HCT116 (cell line): Measurements from ENCODE around the gene POLD2. TPM values are rescaled to one million over a fixed set of nuclear protein-coding genes. Genes with fewer than 3 reads are reported as not detected.

Experiments
- ATAC-seq: fragments of 200-7000 bp; cut with Tn5 transposase; 2 replicates; pipeline ENCODE4 v1.9.1; 2020; ENCODE audit warnings: mild to moderate bottlenecking, moderate library complexity
- BruUV-seq: library from RNA; stranded (reverse); fragments of 400-500 nt; replicated peaks from 2 replicates; lab custom pipeline; 2021; lab: Mats Ljungman, UMichigan
- CTCF ChIA-PET: fragments of 300-600 bp; sonication (Branson Sonifier 250); formaldehyde crosslinking; loops from one replicate; lab custom pipeline; 2021; ENCODE audit warnings: antibody characterized with exemption; lab: Charles Lee
- POLR2A ChIA-PET: fragments of 300-600, 350-600 bp; sonication (Branson Sonifier 250); formaldehyde crosslinking; loops from one replicate; lab custom pipeline; 2021; ENCODE audit warnings: antibody characterized with exemption; lab: Charles Lee
- RAD21 ChIA-PET, 2 experiments: fragments of 300-600 bp; sonication (Branson Sonifier 250); formaldehyde crosslinking; loops; one replicate each; lab custom pipeline; 2023; ENCODE audit warnings: low total read pairs in 2 of 2; ENCODE audit not compliant: uncharacterized antibody in 2 of 2, unreplicated experiment in 2 of 2, low non-redundant PET in 1 of 2; lab: Charles Lee
- DNase-seq: peaks from one replicate; pipeline ENCODE4 v3.0.0-alpha.2; 2010; ENCODE audit warnings: low read depth, low spot score
- H2AFZ ChIP-seq: fragments of 200-600 bp; shearing (Covaris generic), sonication (generic); 2 replicates; pipeline ENCODE4 v1.6.1; 2017; ENCODE audit warnings: low read depth, mixed run types, mixed read lengths, antibody characterized with exemption, low read length; ENCODE audit not compliant: poor library complexity, severe bottlenecking
- H3K27ac ChIP-seq: 2 replicates; pipeline ENCODE4 v1.5.1; 2012; ENCODE audit warnings: low read depth, low read length
- H3K27me3 ChIP-seq: fragments of 200-600 bp; sonication (generic); 2 replicates; pipeline ENCODE4 v1.6.1; 2016; ENCODE audit warnings: mixed run types, low read length, mixed read lengths; ENCODE audit not compliant: insufficient read depth
- H3K36me3 ChIP-seq, 2 experiments: fragments of 200-500 bp in 1 of 2; fragments of 200-600 bp in 1 of 2; sonication (Bioruptor generic) in 1 of 2; sonication (generic) in 1 of 2; 2 replicates each; pipeline versions ENCODE4 v1.5.1 to v1.6.1; 2014 to 2016; ENCODE audit warnings: low read length in 2 of 2, inconsistent platforms in 1 of 2, mixed read lengths in 1 of 2, mixed run types in 1 of 2; ENCODE audit not compliant: insufficient read depth in 2 of 2, control insufficient read depth in 1 of 2
- H3K4me1 ChIP-seq, 2 experiments: fragments of 200-600 bp in 1 of 2; sonication (generic) in 1 of 2; 2 replicates each; pipeline versions ENCODE4 v1.5.1 to v1.6.1; 2012 to 2017; ENCODE audit warnings: low read length in 2 of 2, inconsistent platforms in 1 of 2, mild to moderate bottlenecking in 1 of 2, mixed read lengths in 1 of 2, mixed run types in 1 of 2, moderate library complexity in 1 of 2; ENCODE audit not compliant: insufficient read depth in 2 of 2, control insufficient read depth in 1 of 2
- H3K4me2 ChIP-seq: fragments of 200-600 bp; sonication (generic); 2 replicates; pipeline ENCODE4 v1.6.1; 2017; ENCODE audit warnings: mixed run types, low read length, mixed read lengths
- H3K4me3 ChIP-seq, 2 experiments: fragments of 200-600 bp in 1 of 2; sonication (generic) in 1 of 2; replicated peaks in 1 of 2; 2 replicates each; pipeline ENCODE4 v1.5.1; 2011 to 2016; ENCODE audit warnings: low read length in 2 of 2, control low read depth in 1 of 2, low read depth in 1 of 2, mild to moderate bottlenecking in 1 of 2, mixed read lengths in 1 of 2, mixed run types in 1 of 2
- H3K79me2 ChIP-seq: fragments of 200-600 bp; sonication (generic); 2 replicates; pipeline ENCODE4 v1.6.1; 2017; ENCODE audit warnings: mild to moderate bottlenecking, mixed run types, low read length, moderate library complexity, mixed read lengths; ENCODE audit not compliant: insufficient read depth
- H3K9ac ChIP-seq: fragments of 200-600 bp; sonication (generic); 2 replicates; pipeline ENCODE4 v1.6.1; 2016; ENCODE audit warnings: low read length, mixed read lengths
- H3K9me2 ChIP-seq: fragments of 200-600 bp; sonication (generic), shearing (Covaris generic); 2 replicates; pipeline ENCODE4 v1.6.1; 2017; ENCODE audit warnings: mixed run types, mild to moderate bottlenecking, moderate library complexity; ENCODE audit not compliant: insufficient read depth
- H3K9me3 ChIP-seq, 2 experiments: fragments of 200-500 bp in 1 of 2; fragments of 200-600 bp in 1 of 2; sonication (Bioruptor generic) in 1 of 2; sonication (generic) in 1 of 2; 2 replicates each; pipeline ENCODE4 v1.6.1; 2014 to 2017; ENCODE audit warnings: low read length in 2 of 2, mixed read lengths in 2 of 2, inconsistent platforms in 1 of 2, low read depth in 1 of 2, mild to moderate bottlenecking in 1 of 2, mixed run types in 1 of 2, moderate library complexity in 1 of 2; ENCODE audit not compliant: control insufficient read depth in 1 of 2, insufficient read depth in 1 of 2
- H4K20me1 ChIP-seq: fragments of 200-600 bp; sonication (generic), shearing (Covaris generic); 2 replicates; pipeline ENCODE4 v1.6.1; 2017; ENCODE audit warnings: mixed run types, mild to moderate bottlenecking, moderate library complexity; ENCODE audit not compliant: insufficient read depth
- JUND ChIP-seq: IDR thresholded peaks from 2 replicates; pipeline ENCODE4 v1.6.1; 2012
- POLR2AphosphoS5 ChIP-seq: IDR thresholded peaks from 2 replicates; pipeline ENCODE4 v1.6.1; 2011; ENCODE audit warnings: mild to moderate bottlenecking, low read depth, low read length, moderate library complexity
- RAD21 ChIP-seq: IDR thresholded peaks from 2 replicates; pipeline ENCODE4 v1.6.1; 2012; ENCODE audit warnings: low read depth, mild to moderate bottlenecking
- SIN3A ChIP-seq: IDR thresholded peaks from 2 replicates; pipeline ENCODE4 v1.6.1; 2012; ENCODE audit warnings: low read depth
- YY1 ChIP-seq: IDR thresholded peaks from 2 replicates; pipeline ENCODE4 v1.6.1; 2011; ENCODE audit warnings: low read length, low read depth, moderate library complexity, mild to moderate bottlenecking; ENCODE audit not compliant: insufficient replicate concordance; ENCODE audit errors: extremely low read depth
- intact Hi-C: fragments of 100-400 bp; cut with micrococcal nuclease; formaldehyde crosslinking; loops from 2 replicates; pipeline ENCODE4 v1.10.0; 2022
- total RNA-seq: library from RNA; stranded (reverse); gene quantifications from one replicate; pipeline ENCODE4 v1.2.1, GENCODE V29; 2021; ENCODE audit not compliant: unreplicated experiment
- TF ChIP-seq, protein P1 (sequence below): IDR thresholded peaks from 2 replicates; pipeline ENCODE4 v1.6.1; 2012; ENCODE audit warnings: low read depth
- TF ChIP-seq, protein P2 (sequence below): IDR thresholded peaks from 2 replicates; pipeline ENCODE4 v1.6.1; 2012

Gene POLD2
- total RNA-seq, 1 experiment from 2014 or later: 237 TPM

DNA sequence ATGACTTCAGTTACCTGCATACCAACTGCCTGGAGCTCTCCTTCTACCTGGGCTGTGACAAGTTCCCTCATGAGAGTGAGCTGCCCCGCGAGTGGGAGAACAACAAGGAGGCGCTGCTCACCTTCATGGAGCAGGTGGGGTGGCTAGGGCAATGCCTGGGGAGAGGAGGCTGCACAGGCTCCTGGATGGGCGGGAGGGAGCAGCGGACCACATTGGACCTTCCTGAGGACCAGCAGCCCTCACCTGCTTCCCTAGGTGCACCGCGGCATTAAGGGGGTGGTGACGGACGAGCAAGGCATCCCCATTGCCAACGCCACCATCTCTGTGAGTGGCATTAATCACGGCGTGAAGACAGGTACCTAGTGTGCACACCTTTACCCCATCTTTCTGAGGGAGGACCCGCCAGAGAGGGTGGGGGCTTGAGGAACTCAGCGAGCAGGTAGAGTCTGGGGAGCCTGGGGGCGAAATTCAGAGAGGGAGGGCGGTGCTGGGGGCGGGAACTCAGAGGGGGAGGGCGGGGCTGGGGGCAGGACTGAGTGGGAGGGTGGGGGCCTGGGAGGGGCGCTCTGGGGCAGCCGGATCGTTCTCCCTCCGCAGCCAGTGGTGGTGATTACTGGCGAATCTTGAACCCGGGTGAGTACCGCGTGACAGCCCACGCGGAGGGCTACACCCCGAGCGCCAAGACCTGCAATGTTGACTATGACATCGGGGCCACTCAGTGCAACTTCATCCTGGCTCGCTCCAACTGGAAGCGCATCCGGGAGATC lies 10.2 kb downstream of the POLD2 start:
- H3K36me3 ChIP-seq: peaks cover 11 to 18% of the 10 kb centered on the region in 2 experiments; a peak in 3 of 4 replicates
- H3K4me3 ChIP-seq: no peak overlapping the region
- H3K9me3 ChIP-seq: no peaks in the 10 kb centered on the region
- H3K79me2 ChIP-seq: peaks cover under 1% of the 10 kb centered on the region; the same call in 1 of the 2 replicates
- DNase-seq (no peak), ATAC-seq (peak; percentile 39)
- no peak overlapping the region for H3K4me2 ChIP-seq
- CTCF ChIA-PET: no interaction called here
- H4K20me1 ChIP-seq: no peaks in the 10 kb centered on the region
- TF ChIP-seq, protein P1, sequence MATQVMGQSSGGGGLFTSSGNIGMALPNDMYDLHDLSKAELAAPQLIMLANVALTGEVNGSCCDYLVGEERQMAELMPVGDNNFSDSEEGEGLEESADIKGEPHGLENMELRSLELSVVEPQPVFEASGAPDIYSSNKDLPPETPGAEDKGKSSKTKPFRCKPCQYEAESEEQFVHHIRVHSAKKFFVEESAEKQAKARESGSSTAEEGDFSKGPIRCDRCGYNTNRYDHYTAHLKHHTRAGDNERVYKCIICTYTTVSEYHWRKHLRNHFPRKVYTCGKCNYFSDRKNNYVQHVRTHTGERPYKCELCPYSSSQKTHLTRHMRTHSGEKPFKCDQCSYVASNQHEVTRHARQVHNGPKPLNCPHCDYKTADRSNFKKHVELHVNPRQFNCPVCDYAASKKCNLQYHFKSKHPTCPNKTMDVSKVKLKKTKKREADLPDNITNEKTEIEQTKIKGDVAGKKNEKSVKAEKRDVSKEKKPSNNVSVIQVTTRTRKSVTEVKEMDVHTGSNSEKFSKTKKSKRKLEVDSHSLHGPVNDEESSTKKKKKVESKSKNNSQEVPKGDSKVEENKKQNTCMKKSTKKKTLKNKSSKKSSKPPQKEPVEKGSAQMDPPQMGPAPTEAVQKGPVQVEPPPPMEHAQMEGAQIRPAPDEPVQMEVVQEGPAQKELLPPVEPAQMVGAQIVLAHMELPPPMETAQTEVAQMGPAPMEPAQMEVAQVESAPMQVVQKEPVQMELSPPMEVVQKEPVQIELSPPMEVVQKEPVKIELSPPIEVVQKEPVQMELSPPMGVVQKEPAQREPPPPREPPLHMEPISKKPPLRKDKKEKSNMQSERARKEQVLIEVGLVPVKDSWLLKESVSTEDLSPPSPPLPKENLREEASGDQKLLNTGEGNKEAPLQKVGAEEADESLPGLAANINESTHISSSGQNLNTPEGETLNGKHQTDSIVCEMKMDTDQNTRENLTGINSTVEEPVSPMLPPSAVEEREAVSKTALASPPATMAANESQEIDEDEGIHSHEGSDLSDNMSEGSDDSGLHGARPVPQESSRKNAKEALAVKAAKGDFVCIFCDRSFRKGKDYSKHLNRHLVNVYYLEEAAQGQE: no peak
- no peak for TF ChIP-seq SIN3A
- TF ChIP-seq, protein P2, sequence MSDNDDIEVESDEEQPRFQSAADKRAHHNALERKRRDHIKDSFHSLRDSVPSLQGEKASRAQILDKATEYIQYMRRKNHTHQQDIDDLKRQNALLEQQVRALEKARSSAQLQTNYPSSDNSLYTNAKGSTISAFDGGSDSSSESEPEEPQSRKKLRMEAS: no peak
- 0 out of 2 replicates have a peak, but pooled peaks have one; percentile 14 for TF ChIP-seq POLR2AphosphoS5
- TF ChIP-seq JUND: no peak
- TF ChIP-seq YY1: no peak
- no peak for TF ChIP-seq RAD21
- TF ChIP-seq, all 23 proteins: peak for 1
- Histone ChIP-seq H3K27ac (no peak overlapping the region), H3K9ac (no peak overlapping the region), H3K9me2 (no peaks in the 10 kb centered on the region), H2AFZ (no peak overlapping the region), H3K27me3 (no peaks in the 10 kb centered on the region), H3K4me1 (no peaks in the 10 kb centered on the region)
- POLR2A ChIA-PET: no interaction called here
- intact Hi-C loops: no loop called here
- RAD21 ChIA-PET: no interaction called here
- no TSS peak for BruUV-seq
